Panc1 (cell line): ENCODE measurements around the gene EYS.

Source experiments
- CTCF ChIP-seq: fragments of 450-650 bp; IDR thresholded peaks from 2 replicates; pipeline ENCODE4 v1.5.1; 2017; ENCODE audit warnings: mild to moderate bottlenecking
- POLR2AphosphoS5 ChIP-seq: IDR thresholded peaks from 2 replicates; pipeline ENCODE4 v1.6.1; 2012; ENCODE audit warnings: mild to moderate bottlenecking, low read depth, low read length, moderate library complexity
- REST ChIP-seq, 2 experiments: IDR thresholded peaks; 2 replicates each; pipeline ENCODE4 v1.6.1; 2011 to 2012; ENCODE audit warnings: low read depth in 2 of 2, control low read depth in 1 of 2, low read length in 1 of 2, mild to moderate bottlenecking in 1 of 2, moderate library complexity in 1 of 2; ENCODE audit not compliant: insufficient read depth in 1 of 2
- SIN3A ChIP-seq: IDR thresholded peaks from 2 replicates; pipeline ENCODE4 v1.6.1; 2012; ENCODE audit warnings: low read depth, mild to moderate bottlenecking, low read length, moderate library complexity, borderline replicate concordance; ENCODE audit not compliant: insufficient read depth
- TCF7L2 ChIP-seq: IDR thresholded peaks from 2 replicates; pipeline ENCODE4 v1.6.1; 2011; ENCODE audit warnings: mild to moderate bottlenecking, low read depth, low read length, inconsistent platforms

- TF ChIP-seq CTCF = no peak
- no peak for TF ChIP-seq POLR2AphosphoS5
- no peak for TF ChIP-seq SIN3A
- no peak for TF ChIP-seq REST (IDR thresholded peaks at IDR 0.05; ENCODE audit: insufficient read depth in 1 of 2, low read depth in 2 of 2, low read length in 1 of 2)
- no peak for TF ChIP-seq TCF7L2
Measured at GRCh38 chr6:64010666-64011065, 1696.4 kb downstream of the EYS start.
